AG10803 (cell line): ENCODE results near the gene TMUB1.

ENCODE experiments used
- DNase-seq: peaks from one replicate; pipeline ENCODE4 v3.0.0; 2010; ENCODE audit warnings: low read depth
- H3K4me3 ChIP-seq: 2 replicates; pipeline ENCODE4 v1.5.1; 2011; ENCODE audit warnings: mild to moderate bottlenecking, low read length, control low read depth
- CTCF ChIP-seq: conservative IDR thresholded peaks from 2 replicates; pipeline ENCODE4 v1.5.1; 2011; ENCODE audit warnings: mild to moderate bottlenecking, low read length, control low read depth, inconsistent platforms

The TMUB1 gene

GRCh38 chr7:151083071-151083823 is at the start of gene TMUB1:
Gene TMUB1, minus strand, starts transcription at chr7:151083493. Its CDS starts 930 bp downstream, at chr7:151082563.
- no peak for TF ChIP-seq CTCF
- H3K4me3 ChIP-seq: peak within 1 kb of the TSS; percentile 77
- peak; percentile 42 for DNase-seq

- no peak overlapping the region for H3K4me3 ChIP-seq
- TF ChIP-seq CTCF: no peak
- DNase-seq: no peak
Measured at GRCh38 chr7:151132461-151133205, 49.3 kb upstream of the TMUB1 start.

- no peak for TF ChIP-seq CTCF
- no peak overlapping the region for H3K4me3 ChIP-seq
- no peak for DNase-seq
Measured at GRCh38 chr7:151131592-151132293, 48.5 kb upstream of the TMUB1 start.

GRCh38 chr7:151131224-151131591 is 47.9 kb upstream of the TMUB1 start:
- no peak for TF ChIP-seq CTCF
- no peak overlapping the region for H3K4me3 ChIP-seq
- no peak for DNase-seq

- TF ChIP-seq CTCF: no peak
- no peak for DNase-seq
- no peak overlapping the region for H3K4me3 ChIP-seq
Measured at GRCh38 chr7:151130741-151131157, 47.5 kb upstream of the TMUB1 start.

GRCh38 chr7:151129960-151130591 is 46.8 kb upstream of the TMUB1 start:
- no peak for DNase-seq
- no peak overlapping the region for H3K4me3 ChIP-seq
- TF ChIP-seq CTCF: no peak
